Gastrocnemius medialis (tissue), 4 donors: ENCODE results near the gene CALM1.

Source experiments
- CTCF ChIP-seq, 5 experiments: fragments of 450-650 bp in 3 of 5; fragments of 200-600 bp in 2 of 5; sonication (generic) in 2 of 5; IDR thresholded peaks in 4 of 5; conservative IDR thresholded peaks in 1 of 5; 1 replicate in 4 of 5; 2 replicates in 1 of 5; pipeline ENCODE4 v1.5.1; 2016 to 2019; ENCODE audit warnings: antibody characterized with exemption in 5 of 5, mild to moderate bottlenecking in 3 of 5, moderate library complexity in 3 of 5
- POLR2A ChIP-seq, 2 donors: fragments of 450-650 bp; IDR thresholded peaks; one replicate each; pipeline ENCODE4 v1.6.1; 2017; ENCODE audit warnings: antibody characterized with exemption in 2 of 2, mild to moderate bottlenecking in 2 of 2, moderate library complexity in 2 of 2

- TF ChIP-seq CTCF (IDR thresholded peaks at IDR 0.05 in 4 of 5, conservative IDR thresholded peaks at IDR 0.05 in 1 of 5) (no peak), POLR2A (IDR thresholded peaks at IDR 0.05) (no peak)
These were observed 24.3 kb downstream of the CALM1 start for GRCh38 chr14:90421001-90421631.
